ENCODE measurements around the gene TRIM56. TPM values are rescaled to one million over a fixed set of nuclear protein-coding genes. Genes with fewer than 3 reads are reported as not detected.

The TRIM56 gene
- total and polyA plus RNA-seq, 2 of the 13 experiments (the other 11 are each of a cell fraction or from before 2014, with no cell fraction given), result 3.2 to 7.1 TPM

DNA sequence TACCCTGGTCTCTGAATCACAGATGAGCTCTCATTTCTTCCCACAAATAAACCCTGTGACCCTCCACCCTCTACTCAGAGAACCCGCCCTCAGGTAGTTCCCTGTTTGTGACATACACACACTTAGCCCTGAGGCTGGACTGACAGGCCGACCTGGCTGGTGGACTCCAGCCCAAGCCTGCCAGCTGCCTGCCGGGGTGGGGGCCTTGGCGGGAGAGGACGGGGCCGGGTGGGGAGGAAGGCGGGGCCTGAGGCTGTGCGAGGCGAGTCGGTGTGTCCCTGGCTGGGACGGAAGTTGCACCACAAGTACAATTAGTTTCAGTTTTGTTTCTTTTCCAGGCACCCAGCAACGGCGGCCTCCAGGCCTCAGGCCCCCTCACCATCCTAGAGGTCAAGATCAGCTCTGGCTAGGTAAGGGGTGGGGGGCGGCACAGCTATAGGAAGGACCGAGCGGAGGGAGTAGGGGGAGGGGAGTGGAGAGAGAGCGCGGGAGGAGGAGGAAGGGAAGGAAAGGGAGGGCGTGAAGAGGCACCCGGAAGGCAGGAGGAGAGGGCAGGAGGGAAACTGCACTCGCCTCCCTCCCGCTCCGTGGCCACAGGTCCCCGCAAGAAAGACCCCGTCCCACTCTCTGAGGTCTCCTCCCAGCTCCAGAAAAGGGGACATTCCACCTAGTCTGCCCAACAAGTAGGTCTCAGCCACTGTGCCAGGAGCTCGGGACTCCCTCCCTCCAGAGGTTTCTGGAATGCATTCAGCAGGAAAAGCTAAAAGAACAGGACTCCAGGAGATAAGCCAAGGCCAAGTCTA is at the start of gene TRIM56 (continued):
- TF ChIP-seq CEBPZ (IDR thresholded peaks at IDR 0.05; ENCODE audit: low read length) (no peak), PITX1 (CRISPR knock-in tag; IDR thresholded peaks at IDR 0.05) (peak; percentile 34; the same call in 1 of the 2 replicates), MAFK (conservative IDR thresholded peaks at IDR 0.05 in 1 of 2, IDR thresholded peaks at IDR 0.05 in 1 of 2; ENCODE audit: low read length in 2 of 2) (no peak), PAWR (CRISPR knock-in tag; IDR thresholded peaks at IDR 0.05; ENCODE audit: borderline replicate concordance) (no peak), ZNF549 (CRISPR knock-in tag; IDR thresholded peaks at IDR 0.05) (no peak), MED13 (CRISPR knock-in tag; IDR thresholded peaks at IDR 0.05) (no peak), FOXK1 (CRISPR knock-in tag; IDR thresholded peaks at IDR 0.05; ENCODE audit: borderline replicate concordance, low read depth) (peak; percentile 26; the same call in 1 of the 2 replicates), NPAS2 (CRISPR knock-in tag; IDR thresholded peaks at IDR 0.05; ENCODE audit: borderline replicate concordance) (no peak), SAFB2 (CRISPR knock-in tag; IDR thresholded peaks at IDR 0.05; ENCODE audit: borderline replicate concordance, low read depth) (no peak), RORA (CRISPR knock-in tag; IDR thresholded peaks at IDR 0.05) (no peak), SMAD3 (CRISPR knock-in tag; IDR thresholded peaks at IDR 0.05) (no peak), ARHGAP35 (CRISPR knock-in tag; IDR thresholded peaks at IDR 0.05; ENCODE audit: borderline replicate concordance) (no peak), HIVEP1 (CRISPR knock-in tag; IDR thresholded peaks at IDR 0.05) (no peak), ZNF264 (CRISPR knock-in tag; IDR thresholded peaks at IDR 0.05) (no peak), FIP1L1 (IDR thresholded peaks at IDR 0.05; ENCODE audit: borderline replicate concordance, insufficient read depth, low read depth, low read length) (no peak), ZNF335 (CRISPR knock-in tag; IDR thresholded peaks at IDR 0.05) (no peak), ATF7 (IDR thresholded peaks at IDR 0.05) (no peak), ATF7 (CRISPR knock-in tag; IDR thresholded peaks at IDR 0.05) (no peak), MLLT10 (CRISPR knock-in tag; IDR thresholded peaks at IDR 0.05) (no peak), TRIM24 (CRISPR knock-in tag; IDR thresholded peaks at IDR 0.05) (no peak), KLF13 (CRISPR knock-in tag; IDR thresholded peaks at IDR 0.05) (no peak), ZNF777 (CRISPR knock-in tag; IDR thresholded peaks at IDR 0.05) (peak; percentile 17; the same call in 1 of the 2 replicates), EP300 (IDR thresholded peaks at IDR 0.05; ENCODE audit: low read depth in 2 of 2, low read length in 2 of 2) (no peak), EP300 (CRISPR knock-in tag; IDR thresholded peaks at IDR 0.05; ENCODE audit: borderline replicate concordance) (no peak), THAP11 (CRISPR knock-in tag; IDR thresholded peaks at IDR 0.05) (peak; percentile 70), RFXANK (CRISPR knock-in tag; IDR thresholded peaks at IDR 0.05) (no peak)
- TF ChIP-seq, protein P1, sequence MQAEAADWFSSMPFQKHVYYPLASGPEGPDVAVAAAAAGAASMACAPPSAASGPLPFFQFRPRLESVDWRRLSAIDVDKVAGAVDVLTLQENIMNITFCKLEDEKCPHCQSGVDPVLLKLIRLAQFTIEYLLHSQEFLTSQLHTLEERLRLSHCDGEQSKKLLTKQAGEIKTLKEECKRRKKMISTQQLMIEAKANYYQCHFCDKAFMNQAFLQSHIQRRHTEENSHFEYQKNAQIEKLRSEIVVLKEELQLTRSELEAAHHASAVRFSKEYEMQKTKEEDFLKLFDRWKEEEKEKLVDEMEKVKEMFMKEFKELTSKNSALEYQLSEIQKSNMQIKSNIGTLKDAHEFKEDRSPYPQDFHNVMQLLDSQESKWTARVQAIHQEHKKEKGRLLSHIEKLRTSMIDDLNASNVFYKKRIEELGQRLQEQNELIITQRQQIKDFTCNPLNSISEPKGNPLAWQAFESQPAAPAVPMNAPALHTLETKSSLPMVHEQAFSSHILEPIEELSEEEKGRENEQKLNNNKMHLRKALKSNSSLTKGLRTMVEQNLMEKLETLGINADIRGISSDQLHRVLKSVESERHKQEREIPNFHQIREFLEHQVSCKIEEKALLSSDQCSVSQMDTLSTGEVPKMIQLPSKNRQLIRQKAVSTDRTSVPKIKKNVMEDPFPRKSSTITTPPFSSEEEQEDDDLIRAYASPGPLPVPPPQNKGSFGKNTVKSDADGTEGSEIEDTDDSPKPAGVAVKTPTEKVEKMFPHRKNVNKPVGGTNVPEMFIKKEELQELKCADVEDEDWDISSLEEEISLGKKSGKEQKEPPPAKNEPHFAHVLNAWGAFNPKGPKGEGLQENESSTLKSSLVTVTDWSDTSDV (CRISPR knock-in tag; IDR thresholded peaks at IDR 0.05), result no peak
